ENCODE results near the gene TGFBR2.

The TGFBR2 gene

GRCh38 chr3:30711151-30711550 is 104.8 kb downstream of the TGFBR2 start:
- TF ChIP-seq GATA2 (IDR thresholded peaks at IDR 0.05; ENCODE audit: low read depth, low read length) (no peak), GATA3 (IDR thresholded peaks at IDR 0.05; ENCODE audit: low read depth, low read length) (no peak)

GRCh38 chr3:30711867-30712266 is 105.5 kb downstream of the TGFBR2 start:
- TF ChIP-seq GATA3 (IDR thresholded peaks at IDR 0.05; ENCODE audit: low read depth, low read length) (no peak), GATA2 (IDR thresholded peaks at IDR 0.05; ENCODE audit: low read depth, low read length) (no peak)

GRCh38 chr3:30712991-30713390 is 106.6 kb downstream of the TGFBR2 start:
- TF ChIP-seq GATA3 (IDR thresholded peaks at IDR 0.05; ENCODE audit: low read depth, low read length) (no peak), GATA2 (IDR thresholded peaks at IDR 0.05; ENCODE audit: low read depth, low read length) (no peak)

- TF ChIP-seq GATA2 (IDR thresholded peaks at IDR 0.05; ENCODE audit: low read depth, low read length), result no peak
- TF ChIP-seq GATA3 (IDR thresholded peaks at IDR 0.05; ENCODE audit: low read depth, low read length), result no peak
These were observed 107.6 kb downstream of the TGFBR2 start for GRCh38 chr3:30713885-30714503.

GRCh38 chr3:30719536-30719935 is 113.1 kb downstream of the TGFBR2 start:
- no peak for TF ChIP-seq GATA2 (IDR thresholded peaks at IDR 0.05; ENCODE audit: low read depth, low read length)
- no peak for TF ChIP-seq GATA3 (IDR thresholded peaks at IDR 0.05; ENCODE audit: low read depth, low read length)

GRCh38 chr3:30720586-30721313 is 114.3 kb downstream of the TGFBR2 start:
- no peak for TF ChIP-seq GATA2 (IDR thresholded peaks at IDR 0.05; ENCODE audit: low read depth, low read length)
- TF ChIP-seq GATA3 (IDR thresholded peaks at IDR 0.05; ENCODE audit: low read depth, low read length), result no peak

- TF ChIP-seq GATA2 (IDR thresholded peaks at IDR 0.05; ENCODE audit: low read depth, low read length) (no peak), GATA3 (IDR thresholded peaks at IDR 0.05; ENCODE audit: low read depth, low read length) (no peak)
These were observed 114.9 kb downstream of the TGFBR2 start for GRCh38 chr3:30721314-30721634.

GRCh38 chr3:30723211-30723610 is 116.8 kb downstream of the TGFBR2 start:
- TF ChIP-seq GATA3 (IDR thresholded peaks at IDR 0.05; ENCODE audit: low read depth, low read length) (no peak), GATA2 (IDR thresholded peaks at IDR 0.05; ENCODE audit: low read depth, low read length) (no peak)

- no peak for TF ChIP-seq GATA2 (IDR thresholded peaks at IDR 0.05; ENCODE audit: low read depth, low read length)
- no peak for TF ChIP-seq GATA3 (IDR thresholded peaks at IDR 0.05; ENCODE audit: low read depth, low read length)
These were observed 118.5 kb downstream of the TGFBR2 start for GRCh38 chr3:30724863-30725262.

GRCh38 chr3:30728143-30728542 is 121.7 kb downstream of the TGFBR2 start:
- TF ChIP-seq GATA3 (IDR thresholded peaks at IDR 0.05; ENCODE audit: low read depth, low read length), result no peak
- TF ChIP-seq GATA2 (IDR thresholded peaks at IDR 0.05; ENCODE audit: low read depth, low read length), result no peak

GRCh38 chr3:30729512-30729911 is 123.1 kb downstream of the TGFBR2 start:
- no peak for TF ChIP-seq GATA2 (IDR thresholded peaks at IDR 0.05; ENCODE audit: low read depth, low read length)
- no peak for TF ChIP-seq GATA3 (IDR thresholded peaks at IDR 0.05; ENCODE audit: low read depth, low read length)

GRCh38 chr3:30729936-30730335 is 123.5 kb downstream of the TGFBR2 start:
- no peak for TF ChIP-seq GATA3 (IDR thresholded peaks at IDR 0.05; ENCODE audit: low read depth, low read length)
- TF ChIP-seq GATA2 (IDR thresholded peaks at IDR 0.05; ENCODE audit: low read depth, low read length), result no peak

- no peak for TF ChIP-seq GATA3 (IDR thresholded peaks at IDR 0.05; ENCODE audit: low read depth, low read length)
- TF ChIP-seq GATA2 (IDR thresholded peaks at IDR 0.05; ENCODE audit: low read depth, low read length), result no peak
These were observed 124.6 kb downstream of the TGFBR2 start for GRCh38 chr3:30730967-30731366.

- TF ChIP-seq GATA2 (IDR thresholded peaks at IDR 0.05; ENCODE audit: low read depth, low read length) (no peak), GATA3 (IDR thresholded peaks at IDR 0.05; ENCODE audit: low read depth, low read length) (no peak)
These were observed 126.8 kb downstream of the TGFBR2 start for GRCh38 chr3:30733209-30733608.

GRCh38 chr3:30733696-30734095 is 127.3 kb downstream of the TGFBR2 start:
- TF ChIP-seq GATA3 (IDR thresholded peaks at IDR 0.05; ENCODE audit: low read depth, low read length) (no peak), GATA2 (IDR thresholded peaks at IDR 0.05; ENCODE audit: low read depth, low read length) (no peak)
